GM20000 (cell line): ENCODE data around the gene GGT1.
"Not testable (repeated sequence)": the region's sequence is repeated elsewhere in the genome, so short reads cannot be mapped to it uniquely, and the experiment has no call there.

Experiments
- DNase-seq: peaks from one replicate; pipeline ENCODE4 v3.0.0; 2012; ENCODE audit warnings: low spot score
- CTCF ChIP-seq: IDR thresholded peaks from 2 replicates; pipeline ENCODE4 v1.5.1; 2012; ENCODE audit warnings: mild to moderate bottlenecking, control low read depth; ENCODE audit errors: extremely low read depth, missing control alignments

GGT1 gene

GRCh38 chr22:24589518-24590030 lies 13.4 kb upstream of the GGT1 start:
- TF ChIP-seq CTCF, result no peak
- DNase-seq, result no peak

- TF ChIP-seq CTCF, result no peak
- DNase-seq, result no peak
Measured at GRCh38 chr22:24590596-24591173, 12.3 kb upstream of the GGT1 start.

- no peak for TF ChIP-seq CTCF
Measured at GRCh38 chr22:24591286-24591830, 11.6 kb upstream of the GGT1 start.

DNA sequence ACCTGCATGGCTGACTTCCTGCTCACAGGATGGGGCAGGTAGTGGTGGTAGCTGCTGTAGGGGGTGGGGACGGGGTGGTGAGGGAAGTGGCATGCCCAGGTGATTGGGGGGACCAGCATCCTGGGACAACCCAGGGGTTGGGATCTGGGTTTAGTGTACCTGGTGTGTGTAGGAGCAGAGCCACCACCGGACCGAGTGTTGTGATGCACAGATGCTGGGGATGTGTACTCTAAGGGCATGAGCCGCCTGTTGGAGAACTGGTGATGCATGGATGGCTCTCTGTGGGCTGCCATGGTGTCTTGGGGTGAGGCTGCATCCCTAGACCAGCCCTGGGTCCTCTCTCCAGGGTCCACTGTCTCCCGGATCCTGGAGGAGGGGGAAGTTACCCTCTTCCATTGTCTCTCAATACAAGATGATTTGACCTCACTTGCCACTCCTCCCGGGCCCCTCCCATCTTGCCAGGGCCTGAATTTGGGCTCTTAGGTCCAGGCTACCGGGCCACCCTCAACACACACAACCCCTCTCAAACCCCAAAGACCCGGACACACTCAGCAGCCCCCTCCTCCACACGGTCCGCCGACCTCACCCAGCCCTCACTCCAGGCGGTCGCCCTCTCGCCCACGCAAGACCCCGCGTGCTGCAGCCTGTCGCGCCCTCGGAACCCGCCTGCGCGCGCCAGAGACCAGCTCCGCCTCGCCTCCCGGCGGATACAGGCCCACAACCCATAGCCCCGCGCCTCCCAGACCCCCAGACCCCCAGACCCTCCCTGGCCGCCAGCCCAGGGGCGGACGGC lies 10.7 kb upstream of the GGT1 start:
- DNase-seq, result peak; percentile 68

More at GRCh38 chr22:24591286-24591830, 11.6 kb upstream of the GGT1 start:
- peak; percentile 23 for DNase-seq

DNA sequence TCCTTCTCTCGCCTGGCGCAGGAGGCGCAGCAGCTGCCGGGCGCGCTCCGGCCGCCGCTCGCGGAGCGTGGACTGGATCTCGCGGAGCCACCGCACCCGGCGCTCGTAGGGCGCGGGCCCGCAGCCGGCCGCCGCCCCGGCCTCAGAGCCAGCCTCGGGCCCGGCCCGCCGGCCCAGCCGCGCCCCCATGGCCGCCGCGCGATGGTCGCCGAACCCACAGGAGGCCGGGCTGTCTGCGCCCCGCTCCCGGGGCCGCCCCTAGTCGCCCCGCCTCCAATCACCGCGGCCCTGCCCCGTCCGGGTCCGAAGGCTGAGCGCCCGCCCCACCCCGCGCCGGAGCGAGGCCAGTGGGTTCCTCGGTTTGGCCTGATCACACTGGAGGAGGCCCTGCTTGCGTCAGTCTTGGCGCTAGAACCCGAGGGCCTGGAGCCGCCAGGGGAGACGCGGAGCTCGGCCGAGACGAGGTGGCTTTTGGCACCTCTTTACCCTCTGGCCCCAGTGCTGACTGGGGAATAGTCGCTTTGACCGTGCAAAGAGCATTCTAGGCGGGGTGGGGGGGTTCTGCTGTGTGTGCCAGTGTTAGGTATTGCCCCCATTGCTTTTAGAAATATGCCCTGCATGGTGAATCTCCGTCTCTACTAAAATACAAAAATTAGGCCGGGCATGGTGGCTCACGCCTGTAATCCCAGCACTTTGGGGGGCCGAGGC lies 10.0 kb upstream of the GGT1 start, which contains the start of gene LRRC75B:
TSS of gene LRRC75B (minus strand) at position 223 of the 708 bp plus-strand sequence. CDS start at position 189, 34 bp downstream.
- DNase-seq, result peak; percentile 96
- TF ChIP-seq CTCF, result no peak

More for the DNA sequence above, 10.7 kb upstream of the GGT1 start:
- no peak for TF ChIP-seq CTCF

GRCh38 chr22:24593559-24593835 lies 9.5 kb upstream of the GGT1 start:
- DNase-seq, result not testable (repeated sequence)

- peak; percentile 14 for DNase-seq
- TF ChIP-seq CTCF, result no peak
Measured at GRCh38 chr22:24593836-24594568, 9.0 kb upstream of the GGT1 start.
